HG02885 (cell line): ENCODE data around the gene FAM163B.

Experiments used
- ATAC-seq: cut with Tn5 transposase; IDR thresholded peaks from one replicate; pipeline ENCODE4 v1.9.1; 2021; ENCODE audit warnings: mild to moderate bottlenecking; ENCODE audit not compliant: unreplicated experiment, poor library complexity

Gene FAM163B

GRCh38 chr9:133603135-133603927, 5.9 kb downstream of the FAM163B start:
- ATAC-seq: no peak

GRCh38 chr9:133602277-133602676, 6.9 kb downstream of the FAM163B start:
- ATAC-seq: no peak

DNA sequence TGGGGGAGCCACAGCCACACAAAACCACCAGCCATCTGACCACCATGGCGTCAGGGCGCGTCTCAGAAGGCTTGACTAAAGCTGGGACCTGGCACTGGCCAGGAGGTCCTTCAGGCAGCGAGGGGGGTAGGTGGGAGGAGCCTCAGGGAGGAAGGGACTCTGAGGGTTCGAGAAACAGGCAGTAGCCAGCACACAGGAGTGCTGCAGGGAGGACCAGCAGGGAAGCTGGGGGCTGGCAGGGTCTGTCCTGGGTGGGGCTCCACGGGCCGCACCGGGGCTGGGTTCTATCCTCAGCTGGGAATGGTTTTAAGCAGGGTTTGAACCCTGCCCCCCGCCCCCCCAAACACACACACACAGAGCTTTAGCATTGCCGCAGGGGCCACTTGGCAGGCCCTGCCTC, 7.4 kb downstream of the FAM163B start:
- ATAC-seq: no peak

- no peak for ATAC-seq
Observed at GRCh38 chr9:133600739-133601138, 8.4 kb downstream of the FAM163B start.

- no peak for ATAC-seq
Observed at GRCh38 chr9:133599470-133600173, 9.6 kb downstream of the FAM163B start.

GRCh38 chr9:133598978-133599377, 10.2 kb downstream of the FAM163B start:
- ATAC-seq: no peak

DNA sequence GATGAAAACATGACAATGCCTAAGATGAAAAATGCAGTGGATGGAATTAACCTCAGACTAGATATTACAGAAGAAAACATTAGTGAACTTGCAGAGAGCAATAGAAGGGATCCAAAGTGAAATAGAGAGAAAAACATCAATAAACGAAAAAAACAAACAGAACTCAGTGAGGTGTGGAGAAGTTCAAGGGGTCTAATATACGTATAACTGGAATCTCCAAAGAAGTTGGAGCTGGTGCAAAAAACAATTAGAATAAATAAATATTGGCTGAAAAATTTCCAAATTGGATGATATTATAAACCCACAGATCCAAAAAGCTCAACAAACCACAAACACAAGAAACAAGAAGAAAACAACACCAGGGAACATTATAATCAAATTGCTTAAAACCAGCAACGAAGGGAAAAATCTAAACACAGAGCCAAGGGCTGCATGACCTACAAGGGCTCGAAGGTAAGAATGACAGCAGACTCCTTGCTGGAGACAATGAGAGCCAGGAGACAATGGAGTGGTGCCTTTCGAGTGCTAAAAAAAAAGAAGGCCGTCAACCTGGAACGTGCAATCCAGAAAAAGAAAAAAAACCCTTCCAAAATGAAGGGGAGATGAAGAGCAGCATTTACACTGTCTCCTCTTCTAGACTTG, 11.8 kb downstream of the FAM163B start:
- no peak for ATAC-seq

DNA sequence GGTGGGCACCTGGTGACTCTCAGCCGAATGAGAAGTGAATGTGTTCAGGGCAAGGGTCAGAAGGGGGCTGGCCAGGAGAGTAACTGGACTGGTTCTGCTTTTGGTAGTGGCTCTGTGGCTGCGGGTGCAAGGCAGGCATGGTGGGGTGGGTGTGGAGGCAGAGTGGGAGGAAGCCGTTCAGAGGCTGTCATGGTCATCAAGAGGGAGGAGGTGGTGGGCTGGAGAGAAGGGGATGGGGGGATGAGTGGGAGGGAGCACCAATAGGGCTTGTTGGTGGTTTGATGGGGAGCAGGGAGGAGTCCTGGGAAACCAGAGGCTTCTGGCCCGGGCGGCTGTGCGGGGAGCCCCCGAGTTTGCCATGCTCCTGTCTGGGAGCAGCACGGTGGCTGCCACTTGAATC, 13.3 kb downstream of the FAM163B start:
- no peak for ATAC-seq

GRCh38 chr9:133594310-133594709, 14.9 kb downstream of the FAM163B start:
- no peak for ATAC-seq

GRCh38 chr9:133593587-133594253, 15.5 kb downstream of the FAM163B start:
- ATAC-seq: no peak

- no peak for ATAC-seq
Observed at GRCh38 chr9:133592731-133593409, 16.3 kb downstream of the FAM163B start.

DNA sequence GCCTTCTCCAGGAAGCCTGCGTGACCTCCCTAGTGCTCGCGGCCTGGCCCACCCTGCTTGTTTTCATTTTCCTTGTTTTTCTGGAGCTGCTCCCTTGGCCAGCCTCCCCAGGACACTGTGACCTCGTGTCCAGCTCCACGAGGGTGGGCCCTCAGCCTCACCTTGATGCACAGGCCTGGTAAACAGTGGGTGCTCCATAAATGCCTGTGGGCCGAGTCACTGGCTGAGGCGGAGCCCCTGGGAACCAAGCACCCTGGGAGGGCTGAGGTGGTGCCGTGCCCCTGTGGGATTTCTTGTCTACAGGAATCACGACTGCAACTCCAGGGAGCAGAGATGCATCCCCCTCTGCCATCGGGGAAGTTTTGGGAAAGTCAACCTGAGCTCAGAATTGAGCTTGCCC, 17.2 kb downstream of the FAM163B start:
- ATAC-seq: no peak

DNA sequence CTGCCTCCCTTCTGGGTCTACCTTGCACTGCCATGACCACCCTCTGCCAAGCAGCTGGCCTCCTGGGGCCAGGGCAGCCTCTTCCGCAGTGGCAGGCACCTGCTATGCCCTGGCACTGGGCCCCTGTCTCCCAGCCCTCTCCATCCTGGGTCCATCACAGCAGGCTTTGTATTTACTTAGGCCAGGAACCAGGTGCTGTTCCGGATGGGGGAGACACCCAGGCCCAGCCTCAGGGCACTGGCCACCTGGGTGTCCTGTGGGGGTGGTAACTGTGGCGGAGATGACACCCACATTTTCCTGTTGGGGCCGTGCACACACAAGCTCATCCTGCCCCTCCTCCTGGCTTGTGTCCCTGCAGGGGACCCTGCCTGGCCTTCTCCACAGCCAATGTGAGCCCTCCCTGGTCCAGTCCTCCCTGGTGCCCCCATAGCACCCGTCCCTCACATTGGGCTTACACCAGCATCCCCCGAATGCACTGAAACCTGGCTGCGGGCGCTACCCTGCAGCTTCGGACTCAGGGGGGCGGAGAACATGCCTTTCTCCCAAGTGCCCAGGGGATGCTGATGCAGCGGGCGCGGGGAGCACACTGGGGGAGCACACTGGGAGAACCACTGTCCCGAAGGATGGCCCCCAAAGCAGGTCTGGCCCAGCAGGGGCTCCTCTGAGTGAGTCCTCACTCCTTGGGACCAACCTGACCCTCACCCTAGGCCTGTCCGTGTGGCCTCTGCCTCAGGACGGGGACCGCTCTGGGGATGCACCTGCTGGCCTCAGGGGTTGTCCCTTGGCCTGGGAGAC, 17.9 kb downstream of the FAM163B start:
- ATAC-seq: no peak

- no peak for ATAC-seq
Observed at GRCh38 chr9:133590231-133590855, 18.8 kb downstream of the FAM163B start.

GRCh38 chr9:133589454-133590227, 19.5 kb downstream of the FAM163B start:
- no peak for ATAC-seq

DNA sequence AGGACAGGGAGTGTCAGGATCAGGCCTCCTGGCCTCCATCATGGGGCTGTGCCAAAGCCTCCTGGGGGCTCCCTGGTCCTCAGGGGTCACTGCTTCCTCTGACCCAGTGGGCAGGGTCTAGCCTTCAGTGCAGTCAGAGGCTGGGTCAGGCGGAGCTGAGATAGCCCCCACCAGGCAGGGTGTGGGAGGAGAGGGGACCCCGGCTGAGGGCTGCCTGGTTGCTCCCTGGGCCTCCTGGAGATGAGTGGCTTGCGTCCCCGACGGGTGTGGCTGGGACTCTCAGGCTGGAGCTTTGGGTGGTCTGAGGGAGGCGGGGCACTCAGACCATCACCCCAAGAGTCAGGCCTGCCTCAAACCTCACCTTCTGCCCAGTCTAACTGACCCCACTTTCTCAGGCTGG, 21.7 kb downstream of the FAM163B start:
- ATAC-seq: no peak

GRCh38 chr9:133587051-133587450, 22.1 kb downstream of the FAM163B start:
- no peak for ATAC-seq
